GM21825 (cell line): ENCODE results near the gene SRPRA.

Experiments used
- ATAC-seq: cut with Tn5 transposase; IDR thresholded peaks from one replicate; pipeline ENCODE4 v1.9.1; 2021; ENCODE audit warnings: mild to moderate bottlenecking, moderate library complexity; ENCODE audit not compliant: unreplicated experiment

The SRPRA gene

DNA sequence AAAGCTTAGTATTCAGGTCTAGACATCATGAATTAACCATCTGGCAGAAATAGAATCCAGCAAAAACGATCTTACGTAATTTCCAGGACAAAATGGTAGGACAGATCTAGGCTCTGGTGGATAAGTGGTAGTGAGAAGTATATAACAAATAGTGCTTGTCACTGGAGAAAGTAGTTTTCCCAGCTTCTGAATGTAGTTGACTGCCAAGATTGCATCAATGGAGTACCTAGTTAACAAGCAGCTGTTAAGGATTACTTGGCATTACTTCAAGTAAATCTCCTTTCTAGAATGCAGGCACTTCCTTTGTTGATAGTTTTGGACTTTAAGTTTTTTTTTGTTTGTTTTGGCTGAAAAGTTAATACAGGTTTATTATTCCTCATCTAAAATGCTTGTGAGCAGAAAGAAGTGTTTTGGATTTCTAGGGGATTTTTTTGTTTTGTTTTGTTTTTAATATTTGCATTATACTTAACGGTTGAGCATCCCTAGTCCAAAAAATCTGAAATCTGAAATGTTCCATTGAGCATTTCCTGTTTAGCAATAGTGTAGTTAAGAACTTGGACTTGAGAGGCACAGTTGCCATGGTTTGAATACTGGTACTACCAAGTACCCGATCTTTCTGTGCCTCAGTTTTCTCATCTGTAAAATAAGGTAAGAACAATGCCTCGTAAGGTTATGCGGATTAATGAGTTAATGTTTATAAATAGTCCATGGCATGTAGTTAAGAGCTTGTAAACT lies 36.8 kb downstream of the SRPRA start:
- ATAC-seq, result no peak

DNA sequence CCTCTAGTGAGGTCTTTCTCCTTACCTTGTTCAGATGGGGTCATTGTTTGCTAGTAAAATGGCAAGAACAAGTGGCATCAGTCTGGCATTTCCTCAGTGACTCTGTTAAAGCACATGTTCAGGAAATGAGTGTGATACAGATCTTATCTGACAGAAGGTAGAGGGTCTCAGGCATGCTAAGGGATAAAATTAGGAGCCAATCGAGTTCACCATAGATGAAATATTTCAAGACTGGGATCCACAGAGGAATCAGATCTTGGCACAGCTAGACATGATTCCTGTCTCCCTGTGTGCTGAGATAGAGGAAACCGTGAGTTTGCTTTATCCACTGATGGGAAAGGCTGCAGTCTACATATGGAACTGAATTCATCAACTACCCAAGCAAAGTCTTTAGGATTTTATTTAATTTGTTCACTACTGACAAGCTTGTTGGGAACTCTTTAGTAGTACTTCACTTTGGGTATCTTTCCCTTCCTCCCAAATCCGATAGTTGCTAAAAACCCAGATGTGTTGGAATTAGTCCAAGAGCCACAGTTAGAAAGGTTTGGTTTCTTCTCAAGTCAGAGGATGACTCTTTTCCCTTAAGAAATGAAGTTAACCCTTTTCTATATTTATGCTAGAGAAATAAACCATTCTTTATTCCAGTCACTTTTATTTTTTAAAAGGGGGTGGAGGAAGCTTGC lies 38.7 kb downstream of the SRPRA start:
- no peak for ATAC-seq

DNA sequence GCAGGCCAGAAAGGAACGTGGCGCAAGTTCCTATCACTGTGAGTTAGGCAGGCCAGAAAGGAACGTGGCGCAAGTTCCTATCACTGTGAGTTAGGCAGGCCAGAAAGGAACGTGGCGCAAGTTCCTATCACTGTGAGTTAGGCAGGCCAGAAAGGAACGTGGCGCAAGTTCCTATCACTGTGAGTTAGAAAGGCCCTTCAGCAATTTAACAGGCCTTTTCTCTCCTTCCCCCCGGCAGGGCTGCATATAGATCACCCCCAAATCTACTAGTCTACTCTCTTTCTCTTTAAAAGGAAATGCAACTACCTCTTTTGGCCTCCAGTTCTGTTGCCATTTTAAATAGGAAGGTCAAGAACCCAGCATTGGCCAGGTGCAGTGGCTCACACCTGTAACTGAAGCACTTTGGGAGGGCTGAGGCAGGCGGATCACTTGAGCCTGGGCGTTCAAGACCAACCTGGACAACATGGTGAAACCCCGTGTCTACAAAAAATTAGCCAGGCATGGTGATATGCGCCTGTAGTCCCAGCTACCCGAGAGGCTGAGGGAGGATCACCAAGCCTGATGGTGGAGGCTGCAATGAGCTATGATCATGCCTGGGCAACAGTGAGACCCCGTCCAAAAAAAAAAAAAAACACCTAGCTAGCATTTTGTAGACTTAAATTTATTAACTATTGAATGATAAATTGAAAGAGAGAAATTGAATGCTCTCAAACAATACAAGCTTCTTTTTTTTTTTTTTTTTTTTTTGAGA lies 42.2 kb downstream of the SRPRA start:
- no peak for ATAC-seq

DNA sequence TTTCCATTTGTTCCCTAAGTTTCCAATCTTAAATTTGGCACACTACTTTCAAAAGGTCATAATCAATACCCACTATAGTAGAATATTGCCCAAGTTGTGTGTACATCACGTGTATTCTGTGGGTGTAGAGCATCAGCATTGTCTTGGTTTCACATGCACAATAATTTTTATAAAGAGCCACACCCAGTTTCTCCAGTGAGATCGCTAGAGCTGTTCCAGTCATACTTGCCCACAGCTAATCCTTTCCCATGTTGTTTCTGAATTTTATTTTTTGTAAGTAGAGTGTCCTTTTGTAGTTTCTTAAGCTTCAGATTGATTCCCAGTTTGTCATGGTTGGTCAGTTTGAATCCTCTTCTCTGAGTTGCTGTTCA lies 43.4 kb downstream of the SRPRA start:
- no peak for ATAC-seq

DNA sequence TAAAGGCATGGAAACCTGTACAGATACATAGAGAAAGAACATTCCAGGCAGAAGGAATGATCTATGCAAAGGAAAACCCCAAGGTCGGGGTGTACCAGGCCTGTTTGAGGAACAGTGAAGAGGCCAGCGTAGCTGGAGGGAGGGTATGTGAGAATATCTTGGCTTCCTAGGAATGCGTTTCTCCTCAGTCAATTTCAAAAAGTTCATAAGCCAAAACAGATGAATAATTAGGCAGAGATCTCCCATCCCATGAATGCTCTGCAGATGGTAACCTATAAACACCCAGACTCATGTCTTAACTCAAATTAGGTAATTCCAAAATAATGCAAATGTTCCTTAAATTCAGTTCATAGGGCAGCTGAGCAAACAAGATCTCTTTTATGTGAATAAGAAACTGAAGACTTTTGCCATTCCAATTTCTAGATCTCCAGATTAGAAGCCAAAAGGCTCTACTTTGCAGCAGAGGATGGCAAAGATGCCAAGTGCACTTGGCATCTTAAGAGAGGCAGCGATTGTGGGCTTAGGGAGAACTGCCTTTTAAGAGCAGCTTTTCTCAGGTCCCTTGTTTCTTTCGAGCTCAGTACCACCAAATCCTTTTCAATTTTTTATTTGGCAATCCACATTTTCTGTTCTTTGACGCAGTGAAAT lies 43.9 kb downstream of the SRPRA start:
- no peak for ATAC-seq

DNA sequence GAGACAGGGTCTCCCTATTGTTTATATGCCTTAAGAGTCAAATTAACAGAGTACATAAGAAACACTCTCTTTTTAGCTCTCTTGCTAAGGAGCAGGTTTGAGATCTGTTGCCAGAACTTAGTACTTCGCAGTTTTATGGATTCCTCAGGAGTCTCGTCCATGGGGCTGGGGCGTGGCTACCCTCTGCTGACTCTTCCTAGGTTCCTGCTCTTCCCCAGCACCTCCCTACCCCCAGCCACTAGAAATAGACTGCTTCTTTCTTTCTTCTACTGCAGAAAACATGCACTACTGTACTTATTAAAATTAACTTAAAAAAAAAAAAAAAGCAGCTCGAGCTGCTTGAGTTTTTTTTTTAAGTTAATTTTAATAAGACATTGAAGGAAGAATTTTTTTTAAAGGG lies 49.1 kb downstream of the SRPRA start:
- ATAC-seq, result no peak

DNA sequence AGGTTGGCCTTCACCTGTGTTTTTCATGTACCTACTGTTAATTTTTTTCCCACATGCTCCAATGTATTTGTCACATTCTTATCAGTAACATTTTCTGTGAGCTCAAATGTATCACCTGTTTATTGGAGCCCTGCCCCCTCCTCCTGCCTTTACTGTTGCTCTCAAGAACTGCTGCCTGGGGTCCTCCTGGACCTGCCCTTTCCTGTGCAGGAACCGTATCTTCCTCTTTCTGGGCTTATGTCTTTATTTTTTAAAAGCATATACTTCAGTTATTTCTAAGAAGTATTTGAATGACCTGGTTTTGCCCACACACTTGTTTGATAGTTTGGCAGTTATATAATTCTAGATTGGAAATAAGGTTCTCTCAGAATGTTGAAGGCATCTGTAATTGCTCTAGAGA lies 51.2 kb downstream of the SRPRA start:
- no peak for ATAC-seq

DNA sequence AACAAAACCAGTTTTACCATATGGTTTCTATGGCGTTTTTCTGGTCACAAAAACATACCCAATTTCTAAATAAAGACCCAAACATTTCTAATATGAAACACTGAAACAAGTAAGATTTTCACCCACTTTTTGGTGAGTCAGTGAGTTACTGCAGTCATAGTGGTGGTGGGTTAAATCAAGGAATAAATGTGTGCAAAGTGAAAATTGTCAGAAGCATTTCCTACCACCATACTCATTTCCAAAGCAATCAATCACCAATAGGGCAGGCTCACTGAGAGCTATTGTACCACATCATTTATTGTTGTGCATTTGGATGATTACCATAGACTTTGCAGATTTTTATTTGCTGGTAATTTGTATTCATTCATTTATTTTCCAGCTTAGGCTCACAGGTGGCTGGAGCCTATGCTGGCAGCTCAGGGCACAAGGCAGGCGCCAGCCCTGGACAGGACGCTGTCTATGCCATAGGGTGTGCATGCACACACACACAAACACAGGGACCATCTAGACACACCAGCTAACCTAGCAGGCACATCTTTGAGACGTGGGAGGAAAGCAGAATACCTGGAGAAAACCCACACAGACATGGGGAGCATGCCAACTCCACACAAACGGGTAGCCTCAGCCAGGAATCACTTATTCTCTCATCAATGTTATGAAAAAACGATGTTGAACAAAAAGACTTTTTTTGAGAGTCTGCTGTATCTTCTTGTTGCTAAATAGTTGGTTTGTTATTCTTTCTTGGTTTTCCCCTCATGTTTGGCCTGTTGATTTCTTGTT lies 52.0 kb downstream of the SRPRA start:
- ATAC-seq, result no peak

DNA sequence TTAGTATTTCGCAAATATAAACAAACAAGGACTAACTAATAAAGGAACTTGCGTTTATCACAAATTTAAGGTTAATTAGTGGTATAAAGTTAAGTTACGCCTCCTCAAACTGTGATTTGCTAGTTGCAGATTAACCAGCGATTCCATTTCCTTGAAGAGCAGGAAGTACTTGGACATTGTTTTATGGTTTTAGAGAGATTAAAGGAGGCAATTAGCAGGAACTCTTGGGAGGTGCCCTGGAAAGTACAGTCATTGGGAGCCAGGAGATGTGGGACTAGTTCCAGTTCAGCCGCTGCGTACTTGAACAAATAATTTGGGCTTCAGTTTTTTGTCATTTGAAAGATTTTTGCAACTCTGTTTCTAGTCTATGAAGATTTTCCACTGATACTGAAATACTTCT lies 53.9 kb downstream of the SRPRA start:
- ATAC-seq, result no peak

DNA sequence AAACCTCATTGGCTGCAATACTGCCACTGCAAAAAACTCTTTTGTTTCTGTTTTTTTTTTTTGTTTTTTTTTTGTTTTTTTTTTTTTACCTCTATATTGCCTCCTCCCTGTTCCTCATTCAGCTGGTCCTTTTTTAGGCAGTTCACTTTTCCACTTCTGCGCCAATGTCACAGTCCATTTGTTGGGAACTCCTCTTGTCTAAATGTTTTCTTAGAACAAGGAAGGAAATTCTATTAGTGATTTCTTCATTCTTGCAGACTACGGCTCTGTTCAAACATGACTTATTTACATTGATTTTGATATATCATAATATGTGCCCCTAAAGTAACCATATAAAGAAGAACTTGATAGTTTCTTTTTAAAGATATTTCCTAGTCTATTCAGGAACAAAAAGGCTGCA lies 54.3 kb downstream of the SRPRA start:
- no peak for ATAC-seq
